Lower lobe of right lung (tissue), 2 donors: ENCODE results near the gene PTGER2. TPM values are rescaled to one million over a fixed set of nuclear protein-coding genes. Genes with fewer than 3 reads are reported as not detected.
A peak's percentile ranks its signal among the peaks of the same experiment; 100 is the strongest.

Experiments
- ATAC-seq, 2 donors: fragments of 200-7000 bp; cut with Tn5 transposase; one replicate each; pipeline ENCODE4 v1.9.1; 2020 to 2022; ENCODE audit warnings: mild to moderate bottlenecking in 2 of 2, moderate library complexity in 2 of 2
- DNase-seq: peaks from one replicate; pipeline ENCODE4 v3.0.0-alpha.2; 2020
- H3K27ac ChIP-seq: fragments of 200-600 bp; one replicate; pipeline ENCODE4 v1.8.0; 2022
- H3K27me3 ChIP-seq: fragments of 200-600 bp; one replicate; pipeline ENCODE4 v1.8.0; 2022; ENCODE audit warnings: low read depth
- H3K36me3 ChIP-seq: fragments of 200-600 bp; one replicate; pipeline ENCODE4 v1.8.0; 2022; ENCODE audit warnings: mild to moderate bottlenecking
- H3K4me1 ChIP-seq: fragments of 200-600 bp; one replicate; pipeline ENCODE4 v1.8.0; 2022
- H3K4me3 ChIP-seq: fragments of 200-600 bp; one replicate; pipeline ENCODE4 v1.8.0; 2022; ENCODE audit warnings: mild to moderate bottlenecking
- H3K9me3 ChIP-seq: fragments of 200-600 bp; one replicate; pipeline ENCODE4 v1.8.0; 2022
- CTCF ChIP-seq: fragments of 200-600 bp; IDR thresholded peaks from one replicate; pipeline ENCODE4 v1.8.0; 2022; ENCODE audit warnings: antibody characterized with exemption, mild to moderate bottlenecking
- intact Hi-C: fragments of 100-400 bp; cut with DNase I; formaldehyde crosslinking; loops from one replicate; pipeline ENCODE4 v1.11.0; 2022
- total RNA-seq: library from RNA; stranded (reverse); fragmentation: NEBNext Ultra II Directional; extraction: Animal tissue kit (Norgen Biotek cat#: 25700); gene quantifications from one replicate; pipeline ENCODE4 v1.2.1, GENCODE V29; 2021
- donor health status: DM: no; HTN: yes; CAD: no; lungs with severe emphysema.

Gene PTGER2
- total RNA-seq, 1 donor from 2014 or later: 6.2 TPM

- Histone ChIP-seq H3K36me3 (no peaks in the 10 kb centered on the region), H3K27me3 (no peaks in the 10 kb centered on the region), H3K27ac (no peak overlapping the region), H3K4me3 (no peak overlapping the region), H3K9me3 (no peaks in the 10 kb centered on the region), H3K4me1 (peaks cover 10% of the 10 kb centered on the region)
- intact Hi-C loops: no loop called here
- no peak for TF ChIP-seq CTCF
- DNase-seq (no peak), ATAC-seq (no peak)
Observed at GRCh38 chr14:52332269-52332668, 18.2 kb downstream of the PTGER2 start.

GRCh38 chr14:52333108-52333507, 19.0 kb downstream of the PTGER2 start:
- no peak for ATAC-seq
- intact Hi-C loops: no loop called here
- TF ChIP-seq CTCF: no peak

GRCh38 chr14:52333823-52334657, 19.9 kb downstream of the PTGER2 start:
- Histone ChIP-seq H3K9me3 (no peaks in the 10 kb centered on the region), H3K27ac (no peak overlapping the region), H3K27me3 (no peaks in the 10 kb centered on the region), H3K4me1 (no peaks in the 10 kb centered on the region), H3K4me3 (no peak overlapping the region), H3K36me3 (no peaks in the 10 kb centered on the region)
- DNase-seq (no peak), ATAC-seq (no peak)
- intact Hi-C loops: no loop called here
- no peak for TF ChIP-seq CTCF

More at GRCh38 chr14:52333108-52333507, 19.0 kb downstream of the PTGER2 start:
- Histone ChIP-seq H3K4me1 (peaks cover 2% of the 10 kb centered on the region), H3K27ac (no peak overlapping the region), H3K36me3 (no peaks in the 10 kb centered on the region), H3K4me3 (no peak overlapping the region), H3K27me3 (no peaks in the 10 kb centered on the region), H3K9me3 (no peaks in the 10 kb centered on the region)
- no peak for DNase-seq

GRCh38 chr14:52336241-52336640, 22.1 kb downstream of the PTGER2 start:
- no peak for ATAC-seq
- TF ChIP-seq CTCF: no peak
- intact Hi-C loops: no loop called here

GRCh38 chr14:52338051-52338681, 24.1 kb downstream of the PTGER2 start:
- intact Hi-C loops: no loop called here
- DNase-seq (no peak), ATAC-seq (peak in 1 of 2 donors; percentile 57)
- no peak for TF ChIP-seq CTCF
- Histone ChIP-seq H3K4me1 (no peaks in the 10 kb centered on the region), H3K27ac (no peak overlapping the region), H3K9me3 (no peaks in the 10 kb centered on the region), H3K4me3 (no peak overlapping the region), H3K36me3 (no peaks in the 10 kb centered on the region), H3K27me3 (no peaks in the 10 kb centered on the region)

More at GRCh38 chr14:52336241-52336640, 22.1 kb downstream of the PTGER2 start:
- Histone ChIP-seq H3K36me3 (no peaks in the 10 kb centered on the region), H3K4me3 (no peak overlapping the region), H3K27me3 (no peaks in the 10 kb centered on the region), H3K4me1 (no peaks in the 10 kb centered on the region), H3K27ac (no peak overlapping the region), H3K9me3 (no peaks in the 10 kb centered on the region)
- DNase-seq: no peak
